ENCODE data around the gene PIM3. TPM values are rescaled to one million over a fixed set of nuclear protein-coding genes. Genes with fewer than 3 reads are reported as not detected.

The PIM3 gene
- total RNA-seq, 2 experiments from 2014 or later: 224 to 230 TPM

GRCh38 chr22:49934160-49934890, 26.2 kb upstream of the PIM3 start:
- Mint-ChIP-seq H3K4me1 (ENCODE audit: low read depth) (peaks cover 26% of the 10 kb centered on the region), H3K4me3 (peak overlapping the region; percentile 54), H3K36me3 (ENCODE audit: low read depth) (no peaks in the 10 kb centered on the region), H3K9me3 (no peaks in the 10 kb centered on the region), H3K27me3 (no peaks in the 10 kb centered on the region), H3K27ac (peak overlapping the region; percentile 74)
- Histone ChIP-seq H3K27me3 (ENCODE audit: control insufficient read depth in 1 of 2, insufficient read depth in 2 of 2, low read length in 2 of 2) (no peaks in the 10 kb centered on the region), H3K9me3 (ENCODE audit: control insufficient read depth in 1 of 2, insufficient read depth in 1 of 2, low read length in 2 of 2) (peaks cover 0 to 5% of the 10 kb centered on the region in 2 experiments), H3K4me3 (ENCODE audit: low read length) (peak overlapping the region; percentile 55), H3K27ac (ENCODE audit: low read depth in 1 of 2, low read length in 2 of 2) (peak overlapping the region; percentile 86 to 88), H3K4me1 (ENCODE audit: insufficient read depth, low read length) (peaks cover 69% of the 10 kb centered on the region), H3K36me3 (ENCODE audit: insufficient read depth, low read length) (no peaks in the 10 kb centered on the region)
- CTCF ChIA-PET: interaction anchor here (2.5 kb wide), 1 partner anchor 96 kb away, joined by 14 read pairs; no protein-coding TSS in a partner anchor
- intact Hi-C loops (cut with DNase I, micrococcal nuclease): loop anchor here in 1 of 2 experiments (10.0 kb wide), 1 partner anchor 260 kb away; no protein-coding TSS in a partner anchor
- TF ChIP-seq CTCF (IDR thresholded peaks at IDR 0.05): no peak
- DNase-seq: peak in 7 of 14 experiments; percentile 32 to 82 (median 46)
- POLR2A ChIA-PET: interaction anchor here (1.8 to 2.3 kb wide), 2 partner anchors 27 to 33 kb away, joined by 8 to 14 read pairs; partner anchors contain the start of gene PIM3
- ATAC-seq (ENCODE audit: poor library complexity): no peak

GRCh38 chr22:49934891-49935557, 25.5 kb upstream of the PIM3 start:
- POLR2A ChIA-PET: interaction anchor here (2.2 to 3.2 kb wide), 4 partner anchors 9 to 32 kb away, joined by 9 to 92 read pairs (median 24); partner anchors contain the start of gene PIM3
- no peak for TF ChIP-seq CTCF (IDR thresholded peaks at IDR 0.05)
- no peaks in the 10 kb centered on the region for H3K27me3 ChIP-seq (ENCODE audit: control insufficient read depth in 1 of 2, insufficient read depth in 2 of 2, low read length in 2 of 2)
- Mint-ChIP-seq H3K4me1 (ENCODE audit: low read depth) (peaks cover 26% of the 10 kb centered on the region), H3K36me3 (ENCODE audit: low read depth) (no peaks in the 10 kb centered on the region), H3K27me3 (no peaks in the 10 kb centered on the region), H3K27ac (peak overlapping the region; percentile 74), H3K4me3 (peak overlapping the region; percentile 7), H3K9me3 (no peaks in the 10 kb centered on the region)
- peak overlapping the region; percentile 55 for H3K4me3 ChIP-seq (ENCODE audit: low read length)
- DNase-seq (peak; percentile 68 to 96 (median 91)), ATAC-seq (ENCODE audit: poor library complexity) (peak; percentile 15)
- CTCF ChIA-PET: no interaction called here
- H3K4me1 ChIP-seq (ENCODE audit: insufficient read depth, low read length): peaks cover 68% of the 10 kb centered on the region
- peaks cover 0 to 5% of the 10 kb centered on the region in 2 experiments for H3K9me3 ChIP-seq (ENCODE audit: control insufficient read depth in 1 of 2, insufficient read depth in 1 of 2, low read length in 2 of 2)
- H3K36me3 ChIP-seq (ENCODE audit: insufficient read depth, low read length): no peaks in the 10 kb centered on the region
- H3K27ac ChIP-seq (ENCODE audit: low read depth in 1 of 2, low read length in 2 of 2): peak overlapping the region; percentile 86 to 88
- intact Hi-C loops (cut with DNase I, micrococcal nuclease): loop anchor here (5.0 to 10.0 kb wide), 2 partner anchors 257 to 260 kb away; no protein-coding TSS in a partner anchor

- Mint-ChIP-seq H3K9me3 (no peaks in the 10 kb centered on the region), H3K27ac (peak overlapping the region; percentile 87), H3K36me3 (ENCODE audit: low read depth) (no peaks in the 10 kb centered on the region), H3K27me3 (no peaks in the 10 kb centered on the region), H3K4me1 (ENCODE audit: low read depth) (peaks cover 20% of the 10 kb centered on the region), H3K4me3 (peak overlapping the region; percentile 76)
- ChIA-PET POLR2A (interaction anchor here (0.7 to 3.2 kb wide), 11 partner anchors 10 to 686 kb away, joined by 3 to 92 read pairs (median 9); partner anchors contain the start of gene PIM3), CTCF (interaction anchor here (1.2 kb wide), 1 partner anchor 95 kb away, joined by 6 read pairs; no protein-coding TSS in a partner anchor)
- Histone ChIP-seq H3K27me3 (ENCODE audit: control insufficient read depth in 1 of 2, insufficient read depth in 2 of 2, low read length in 2 of 2) (no peaks in the 10 kb centered on the region), H3K36me3 (ENCODE audit: insufficient read depth, low read length) (no peaks in the 10 kb centered on the region), H3K9me3 (ENCODE audit: control insufficient read depth in 1 of 2, insufficient read depth in 1 of 2, low read length in 2 of 2) (peaks cover 0 to 5% of the 10 kb centered on the region in 2 experiments), H3K27ac (ENCODE audit: low read depth in 1 of 2, low read length in 2 of 2) (no peak overlapping the region), H3K4me1 (ENCODE audit: insufficient read depth, low read length) (peaks cover 63% of the 10 kb centered on the region), H3K4me3 (ENCODE audit: low read length) (peak overlapping the region; percentile 55)
- DNase-seq: peak in 5 of 14 experiments; percentile 32 to 79 (median 46)
- TF ChIP-seq CTCF (IDR thresholded peaks at IDR 0.05): no peak
- ATAC-seq (ENCODE audit: poor library complexity): no peak
- intact Hi-C loops (cut with DNase I, micrococcal nuclease): loop anchor here (5.0 to 10.0 kb wide), 2 partner anchors 257 to 259 kb away; no protein-coding TSS in a partner anchor
Measured at GRCh38 chr22:49935561-49935960, 25.0 kb upstream of the PIM3 start.
